K562 (cell line): Measurements from ENCODE around the gene QKI. TPM values are rescaled to one million over a fixed set of nuclear protein-coding genes. Genes with fewer than 3 reads are reported as not detected.

ENCODE experiments used
- ATAC-seq: fragments of 200-7000 bp; cut with Tn5 transposase; 3 replicates; pipeline ENCODE4 v1.9.1; 2020; ENCODE audit warnings: moderate library complexity
- BruUV-seq: library from RNA; stranded (reverse); fragments of 400-500 nt; replicated peaks from 2 replicates; lab custom pipeline; 2021; lab: Mats Ljungman, UMichigan
- CTCF ChIA-PET: fragments of 300-600 bp; formaldehyde crosslinking; extraction: SDS; loops from one replicate; lab custom pipeline; 2021; ENCODE audit warnings: low intra/inter-chr PET ratio; lab: Yijun Ruan, JAX
- POLR2A ChIA-PET: fragments of 300-600, 350-650 bp; sonication (Branson Sonifier 250); formaldehyde crosslinking; extraction: SDS; loops from one replicate; lab custom pipeline; 2021; ENCODE audit warnings: antibody characterized with exemption, inconsistent platforms; lab: Yijun Ruan, JAX
- DNase-seq, 4 experiments: peaks; one replicate each; pipeline versions ENCODE4 v3.0.0 to v3.0.0-alpha.2; 2011 to 2018; ENCODE audit warnings: low spot score in 3 of 4, mixed read lengths in 3 of 4; ENCODE audit errors: extremely low read depth in 1 of 4
- FAIRE-seq: peaks from 2 replicates; lab custom pipeline; 2011; peaks lifted over from hg19 to GRCh38; lab: Jason Lieb, UNC
- H2AFZ ChIP-seq: 2 replicates; pipeline ENCODE4 v1.6.0; 2011; ENCODE audit warnings: low read depth, low read length, control low read depth, inconsistent platforms
- H3K27ac ChIP-seq: fragments of 200-600 bp; 3 replicates; pipeline ENCODE4 v1.8.0; 2011; ENCODE audit warnings: low read depth, mild to moderate bottlenecking, control low read depth, inconsistent platforms, low read length, moderate library complexity, mixed read lengths; ENCODE audit errors: extremely low read depth
- H3K27me3 ChIP-seq, 2 experiments: fragments of 300-600 bp in 1 of 2; 2 replicates in 1 of 2; 3 replicates in 1 of 2; pipeline versions ENCODE4 v1.6.0 to v1.8.0; 2011; ENCODE audit warnings: inconsistent platforms in 2 of 2, low read length in 2 of 2, mild to moderate bottlenecking in 1 of 2, mixed read lengths in 1 of 2, moderate library complexity in 1 of 2; ENCODE audit not compliant: control insufficient read depth in 2 of 2, insufficient read depth in 2 of 2
- H3K36me3 ChIP-seq: fragments of 300-600 bp; 3 replicates; pipeline ENCODE4 v1.8.0; 2011; ENCODE audit warnings: mild to moderate bottlenecking, low read length, inconsistent platforms; ENCODE audit not compliant: control insufficient read depth, insufficient read depth
- H3K4me1 ChIP-seq, 2 experiments: fragments of 200-600 bp in 1 of 2; replicated peaks in 1 of 2; 2 replicates in 1 of 2; 3 replicates in 1 of 2; pipeline versions ENCODE4 v1.5.1 to v1.8.0; 2011; ENCODE audit warnings: inconsistent platforms in 2 of 2, low read length in 2 of 2, mild to moderate bottlenecking in 1 of 2, mixed read lengths in 1 of 2, moderate library complexity in 1 of 2; ENCODE audit not compliant: control insufficient read depth in 2 of 2, insufficient read depth in 2 of 2
- H3K4me2 ChIP-seq: 2 replicates; pipeline ENCODE4 v1.6.1; 2011; ENCODE audit warnings: low read length, control low read depth, inconsistent platforms, mixed read lengths; ENCODE audit not compliant: insufficient read depth
- H3K4me3 ChIP-seq: fragments of 200-600 bp; sonication (generic), shearing (Covaris generic); 2 replicates; pipeline ENCODE4 v1.5.1; 2016; ENCODE audit warnings: control low read depth, inconsistent platforms
- H3K79me2 ChIP-seq: fragments of 200-600 bp; 3 replicates; pipeline ENCODE4 v1.8.0; 2011; ENCODE audit warnings: low read length, inconsistent platforms; ENCODE audit not compliant: control insufficient read depth, insufficient read depth
- H3K9ac ChIP-seq, 2 experiments: 2 replicates each; pipeline versions ENCODE4 v1.6.0 to v1.6.1; 2011; ENCODE audit warnings: low read depth in 2 of 2, low read length in 2 of 2, control low read depth in 1 of 2, inconsistent platforms in 1 of 2, mild to moderate bottlenecking in 1 of 2, mixed read lengths in 1 of 2; ENCODE audit not compliant: insufficient read depth in 1 of 2
- H3K9me1 ChIP-seq: one replicate; pipeline ENCODE4 v1.6.0; 2011; ENCODE audit warnings: inconsistent platforms, mild to moderate bottlenecking, low read length, moderate library complexity; ENCODE audit not compliant: control insufficient read depth, insufficient read depth
- H3K9me3 ChIP-seq: replicated peaks from 2 replicates; pipeline ENCODE4 v1.5.1; 2011; ENCODE audit warnings: low read depth, low read length, inconsistent platforms; ENCODE audit not compliant: control insufficient read depth, insufficient read depth
- H4K20me1 ChIP-seq: replicated peaks from 2 replicates; pipeline ENCODE4 v1.6.1; 2011; ENCODE audit warnings: low read length, inconsistent platforms, mixed read lengths; ENCODE audit not compliant: control insufficient read depth, insufficient read depth
- CBFB ChIP-seq: sonication (generic); formaldehyde crosslinking; IDR thresholded peaks from 2 replicates; pipeline ENCODE4 v1.4.0; 2020; ENCODE audit warnings: mild to moderate bottlenecking, missing genetic modification reagents
- L3MBTL2 ChIP-seq: fragments of 450-650 bp; IDR thresholded peaks from 2 replicates; pipeline ENCODE4 v1.6.1; 2016; ENCODE audit warnings: mild to moderate bottlenecking, moderate library complexity
- TAL1 ChIP-seq: fragments of 450-650 bp; IDR thresholded peaks from 2 replicates; pipeline ENCODE4 v1.6.1; 2016; ENCODE audit warnings: mild to moderate bottlenecking
- ZNF316 ChIP-seq: fragments of 450-650 bp; IDR thresholded peaks from 2 replicates; pipeline ENCODE4 v1.6.1; 2016
- WGBS: fragments of 100-300 bp; shearing (Covaris generic); methylation state at CpG from one replicate; pipeline ENCODE4 v1.1.6; 2016; ENCODE audit warnings: low coverage, mixed read lengths; ENCODE audit not compliant: insufficient coverage; ENCODE audit errors: missing lambda C conversion rate; 5-methylcytosine and 5-hydroxymethylcytosine counted together
- in situ Hi-C: fragments of 300-500 bp; cut with MboI; formaldehyde crosslinking; loops from 4 replicates; pipeline ENCODE4 v1.15.0; 2018; ENCODE audit warnings: inconsistent platforms, mixed read lengths
- intact Hi-C: fragments of 100-400 bp; cut with micrococcal nuclease; formaldehyde crosslinking; loops from 2 replicates; pipeline ENCODE4 v1.14.2; 2022
- polyA plus RNA-seq, 8 experiments: library from polyadenylated mRNA; depleted of rRNA in 4 of 8; stranded (reverse) in 5 of 8; unstranded in 3 of 8; fragments of >200 nt; fragmentation: Nextera tagmentation in 2 of 8; fragmentation: Illumina TruSeq in 1 of 8; extraction: Ambion mirVana in 2 of 8; extraction: Trizol in 1 of 8; gene quantifications; 2 replicates each; pipeline versions ENCODE4 v1.2.1 to v1.2.3, GENCODE V29; 2011 to 2014; ENCODE audit warnings: inconsistent platforms in 1 of 8, missing spikeins in 1 of 8
- total RNA-seq, 7 experiments: library from RNA; depleted of rRNA in 6 of 7; stranded (reverse); fragments of >200 nt in 6 of 7; fragmentation: Illumina TruSeq in 2 of 7; extraction: Trizol in 2 of 7; gene quantifications; 2 replicates each; pipeline versions ENCODE4 v1.2.1 to v1.2.3, GENCODE V29; 2011 to 2021; ENCODE audit warnings: low replicate concordance in 1 of 7
- TF ChIP-seq, protein P1 (sequence below): fragments of 450-650 bp; IDR thresholded peaks from 2 replicates; pipeline ENCODE4 v1.6.1; 2018; ENCODE audit not compliant: partially characterized antibody

QKI gene
- total and polyA plus RNA-seq, 9 of the 15 experiments (the other 6 are each of a cell fraction or from before 2014, with no cell fraction given), result 20.4 to 215 (median 123) TPM

DNA sequence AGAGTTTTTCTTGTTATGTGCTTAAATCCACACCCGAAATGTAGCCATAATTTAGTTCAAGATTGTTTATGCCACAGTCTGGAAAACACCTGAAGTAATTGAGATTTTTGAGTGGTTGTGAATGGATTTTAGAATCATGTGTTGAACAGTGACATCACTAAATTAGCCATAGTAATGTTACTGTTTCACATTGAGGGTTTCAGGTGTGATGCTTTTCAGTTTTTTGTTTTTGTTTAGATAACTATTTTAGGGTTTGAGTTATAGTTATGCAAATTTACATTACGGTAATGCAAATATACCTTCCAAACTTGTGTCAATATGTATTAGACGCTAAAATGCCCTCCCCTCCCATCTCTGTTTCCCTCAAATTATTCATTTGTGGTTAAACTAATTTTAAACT, 22.9 kb downstream of the QKI start:
- H3K4me2 ChIP-seq, result no peak overlapping the region
- intact Hi-C loops (no loop called here), in situ Hi-C loops (no loop called here)
- peaks cover 15% of the 10 kb centered on the region for H4K20me1 ChIP-seq
- no peaks in the 10 kb centered on the region for H3K27me3 ChIP-seq
- no peak for ATAC-seq
- H3K9me1 ChIP-seq, result no peaks in the 10 kb centered on the region
- no peaks in the 10 kb centered on the region for H3K9me3 ChIP-seq
- no peak overlapping the region for H3K27ac ChIP-seq
- H3K9ac ChIP-seq, result no peak overlapping the region
- POLR2A ChIA-PET, result interaction anchor here (0.5 to 2.9 kb wide), 3 partner anchors 10 to 96 kb away, joined by 3 to 14 read pairs (median 4); no protein-coding TSS in a partner anchor
- no TSS peak for BruUV-seq
- H3K4me3 ChIP-seq, result no peak overlapping the region
- H2AFZ ChIP-seq, result no peak overlapping the region
- no peak for FAIRE-seq
- CTCF ChIA-PET, result interaction anchor here (0.6 kb wide), 1 partner anchor 505 kb away, joined by 3 read pairs; no protein-coding TSS in a partner anchor
- TF ChIP-seq L3MBTL2 (no peak), CBFB (CRISPR knock-in tag) (no peak), ZNF316 (no peak)
- peaks cover 11 to 15% of the 10 kb centered on the region in 2 experiments; a peak in 4 of 5 replicates for H3K4me1 ChIP-seq
- peaks cover 98% of the 10 kb centered on the region for H3K79me2 ChIP-seq
- DNase-seq, result no peak
- H3K36me3 ChIP-seq, result no peaks in the 10 kb centered on the region; the same call in 2 of the 3 replicates
- 59% methylated on average over 3 of the region's 3 CpGs for WGBS

DNA sequence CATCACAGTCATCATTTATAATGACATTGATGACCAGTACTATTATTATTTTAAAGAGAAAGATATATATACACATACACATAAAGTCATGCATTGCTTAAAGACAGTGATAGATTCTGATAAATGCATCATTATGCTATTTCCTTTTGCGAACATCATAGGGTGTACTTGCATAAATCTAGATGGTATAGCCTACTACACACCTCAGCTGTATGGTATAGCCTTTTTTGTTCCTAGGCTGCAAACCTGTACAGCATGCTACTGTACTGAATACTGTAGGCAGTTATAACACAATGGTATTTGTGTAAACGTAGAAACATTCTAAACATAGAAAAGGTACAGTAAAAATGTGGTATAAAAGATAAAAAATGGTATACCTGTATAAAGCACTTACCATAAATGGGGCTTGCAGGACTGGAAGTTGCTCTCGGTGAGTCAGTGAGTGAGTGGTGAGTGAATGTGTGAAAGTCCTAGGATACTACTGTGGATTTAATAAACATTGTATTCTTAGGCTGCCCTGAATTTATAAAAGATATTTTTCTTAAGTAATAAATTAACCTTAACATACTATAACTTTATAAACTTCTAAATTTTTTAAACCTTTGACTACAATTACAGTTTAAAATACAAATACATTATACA, 23.9 kb downstream of the QKI start:
- TF ChIP-seq TAL1, result no peak
- TF ChIP-seq, protein P1, sequence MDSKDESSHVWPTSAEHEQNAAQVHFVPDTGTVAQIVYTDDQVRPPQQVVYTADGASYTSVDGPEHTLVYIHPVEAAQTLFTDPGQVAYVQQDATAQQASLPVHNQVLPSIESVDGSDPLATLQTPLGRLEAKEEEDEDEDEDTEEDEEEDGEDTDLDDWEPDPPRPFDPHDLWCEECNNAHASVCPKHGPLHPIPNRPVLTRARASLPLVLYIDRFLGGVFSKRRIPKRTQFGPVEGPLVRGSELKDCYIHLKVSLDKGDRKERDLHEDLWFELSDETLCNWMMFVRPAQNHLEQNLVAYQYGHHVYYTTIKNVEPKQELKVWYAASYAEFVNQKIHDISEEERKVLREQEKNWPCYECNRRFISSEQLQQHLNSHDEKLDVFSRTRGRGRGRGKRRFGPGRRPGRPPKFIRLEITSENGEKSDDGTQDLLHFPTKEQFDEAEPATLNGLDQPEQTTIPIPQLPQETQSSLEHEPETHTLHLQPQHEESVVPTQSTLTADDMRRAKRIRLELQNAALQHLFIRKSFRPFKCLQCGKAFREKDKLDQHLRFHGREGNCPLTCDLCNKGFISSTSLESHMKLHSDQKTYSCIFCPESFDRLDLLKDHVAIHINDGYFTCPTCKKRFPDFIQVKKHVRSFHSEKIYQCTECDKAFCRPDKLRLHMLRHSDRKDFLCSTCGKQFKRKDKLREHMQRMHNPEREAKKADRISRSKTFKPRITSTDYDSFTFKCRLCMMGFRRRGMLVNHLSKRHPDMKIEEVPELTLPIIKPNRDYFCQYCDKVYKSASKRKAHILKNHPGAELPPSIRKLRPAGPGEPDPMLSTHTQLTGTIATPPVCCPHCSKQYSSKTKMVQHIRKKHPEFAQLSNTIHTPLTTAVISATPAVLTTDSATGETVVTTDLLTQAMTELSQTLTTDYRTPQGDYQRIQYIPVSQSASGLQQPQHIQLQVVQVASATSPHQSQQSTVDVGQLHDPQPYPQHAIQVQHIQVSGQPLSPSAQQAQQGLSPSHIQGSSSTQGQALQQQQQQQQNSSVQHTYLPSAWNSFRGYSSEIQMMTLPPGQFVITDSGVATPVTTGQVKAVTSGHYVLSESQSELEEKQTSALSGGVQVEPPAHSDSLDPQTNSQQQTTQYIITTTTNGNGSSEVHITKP, result peak; percentile 25
- ATAC-seq (peak; percentile 43), FAIRE-seq (no peak), DNase-seq (no peak)
- Histone ChIP-seq H2AFZ (no peak overlapping the region), H3K4me1 (peaks cover 11 to 15% of the 10 kb centered on the region in 2 experiments; a peak in 4 of 5 replicates), H3K4me3 (no peak overlapping the region), H3K27ac (no peak overlapping the region), H4K20me1 (peaks cover 15% of the 10 kb centered on the region), H3K9ac (no peak overlapping the region), H3K27me3 (no peaks in the 10 kb centered on the region), H3K4me2 (no peak overlapping the region), H3K36me3 (no peaks in the 10 kb centered on the region; the same call in 2 of the 3 replicates), H3K79me2 (peaks cover 99% of the 10 kb centered on the region), H3K9me3 (no peaks in the 10 kb centered on the region), H3K9me1 (no peaks in the 10 kb centered on the region)
- POLR2A ChIA-PET, result interaction anchor here (1.1 to 2.9 kb wide), 2 partner anchors 11 to 17 kb away, joined by 4 to 14 read pairs; no protein-coding TSS in a partner anchor
- in situ Hi-C loops (no loop called here), intact Hi-C loops (no loop called here)
- no TSS peak for BruUV-seq
- WGBS, result 40% methylated on average over 3 of the region's 3 CpGs
- CTCF ChIA-PET, result no interaction called here
